ENCODE results near the gene PLXNA1. TPM values are rescaled to one million over a fixed set of nuclear protein-coding genes. Genes with fewer than 3 reads are reported as not detected.

Gene PLXNA1
- total and polyA plus RNA-seq, 9 of the 15 experiments (the other 6 are each of a cell fraction or from before 2014, with no cell fraction given) = 0.23 to 59.9 (median 16.8) TPM

DNA sequence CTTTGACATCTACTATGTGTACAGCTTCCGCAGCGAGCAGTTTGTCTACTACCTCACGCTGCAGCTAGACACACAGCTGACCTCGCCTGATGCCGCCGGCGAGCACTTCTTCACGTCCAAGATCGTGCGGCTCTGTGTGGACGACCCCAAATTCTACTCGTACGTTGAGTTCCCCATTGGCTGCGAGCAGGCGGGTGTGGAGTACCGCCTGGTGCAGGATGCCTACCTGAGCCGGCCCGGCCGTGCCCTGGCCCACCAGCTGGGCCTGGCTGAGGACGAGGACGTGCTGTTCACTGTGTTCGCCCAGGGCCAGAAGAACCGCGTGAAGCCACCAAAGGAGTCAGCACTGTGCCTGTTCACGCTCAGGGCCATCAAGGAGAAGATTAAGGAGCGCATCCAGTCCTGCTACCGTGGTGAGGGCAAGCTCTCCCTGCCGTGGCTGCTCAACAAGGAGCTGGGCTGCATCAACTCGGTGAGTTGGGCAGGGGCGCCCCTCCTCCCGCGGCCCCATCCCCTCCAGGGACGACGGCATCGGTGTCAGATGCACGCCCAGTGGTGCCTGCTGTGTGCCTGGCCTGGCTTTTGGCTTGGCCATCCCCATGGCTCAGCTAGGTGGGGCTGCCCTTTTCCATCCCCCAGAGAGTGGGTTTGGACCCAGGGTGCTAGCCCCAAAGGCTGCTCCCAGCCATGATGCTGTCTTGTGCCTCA is 6.6 kb downstream of the PLXNA1 start:
- Histone ChIP-seq H3K9ac (ENCODE audit: insufficient read depth in 1 of 2, low read depth in 2 of 2, low read length in 2 of 2) (no peak overlapping the region), H3K27ac (ENCODE audit: extremely low read depth, low read depth, low read length) (no peak overlapping the region), H3K4me1 (replicated peaks in 1 of 2; ENCODE audit: control insufficient read depth in 2 of 2, insufficient read depth in 2 of 2, low read length in 2 of 2) (peaks cover 15 to 58% of the 10 kb centered on the region in 2 experiments), H3K36me3 (ENCODE audit: control insufficient read depth, insufficient read depth, low read length) (peaks cover 64% of the 10 kb centered on the region; the same call in 2 of the 3 replicates), H3K4me2 (ENCODE audit: insufficient read depth, low read length) (no peak overlapping the region), H3K9me1 (ENCODE audit: control insufficient read depth, insufficient read depth, low read length) (peaks cover 20% of the 10 kb centered on the region), H3K27me3 (ENCODE audit: control insufficient read depth in 2 of 2, insufficient read depth in 2 of 2, low read length in 2 of 2) (no peaks in the 10 kb centered on the region), H4K20me1 (replicated peaks; ENCODE audit: control insufficient read depth, insufficient read depth, low read length) (peaks cover 53% of the 10 kb centered on the region), H2AFZ (ENCODE audit: low read depth, low read length) (no peak overlapping the region), H3K79me2 (ENCODE audit: control insufficient read depth, insufficient read depth, low read length) (peaks cover 84% of the 10 kb centered on the region), H3K9me3 (replicated peaks; ENCODE audit: control insufficient read depth, insufficient read depth, low read depth, low read length) (no peaks in the 10 kb centered on the region), H3K4me3 (no peak overlapping the region)
- POLR2A ChIA-PET = interaction anchor here (0.6 kb wide), 1 partner anchor 8 kb away, joined by 3 read pairs; no protein-coding TSS in a partner anchor
- 94% methylated on average over 9 of the region's 36 CpGs for WGBS (ENCODE audit: insufficient coverage, low coverage, missing lambda C conversion rate)
- intact Hi-C loops (cut with micrococcal nuclease) (loop anchor here (10.0 kb wide), 1 partner anchor 305 kb away; no protein-coding TSS in a partner anchor), in situ Hi-C loops (cut with MboI) (no loop called here)
- FAIRE-seq (no peak), DNase-seq (ENCODE audit: extremely low read depth in 1 of 4, low spot score in 3 of 4) (no peak), ATAC-seq (no peak)
- no TSS peak for BruUV-seq (replicated peaks)
- CTCF ChIA-PET (ENCODE audit: low intra/inter-chr PET ratio) = no interaction called here
- TF ChIP-seq ZBTB34 (CRISPR knock-in tag; IDR thresholded peaks at IDR 0.05) (no peak), ZNF830 (CRISPR knock-in tag; IDR thresholded peaks at IDR 0.05) (no peak), ZNF778 (CRISPR knock-in tag; IDR thresholded peaks at IDR 0.05) (no peak), ZBTB8A (IDR thresholded peaks at IDR 0.05; ENCODE audit: partially characterized antibody) (no peak), ZNF431 (CRISPR knock-in tag; IDR thresholded peaks at IDR 0.05) (no peak), ZC3H4 (CRISPR knock-in tag; IDR thresholded peaks at IDR 0.05; ENCODE audit: borderline replicate concordance) (no peak), ARNT (IDR thresholded peaks at IDR 0.05) (no peak), SUPT5H (IDR thresholded peaks at IDR 0.05) (no peak), ZNF174 (CRISPR knock-in tag; IDR thresholded peaks at IDR 0.05) (no peak), HDAC6 (IDR thresholded peaks at IDR 0.05; ENCODE audit: low read depth, low read length) (no peak), EGR1 (conservative IDR thresholded peaks at IDR 0.05) (no peak), CCAR2 (IDR thresholded peaks at IDR 0.05; ENCODE audit: low read depth, low read length) (no peak), SMARCA4 (IDR thresholded peaks at IDR 0.05) (no peak), STAG1 (CRISPR knock-in tag; IDR thresholded peaks at IDR 0.05; ENCODE audit: borderline replicate concordance) (no peak)
- TF ChIP-seq, protein P1, sequence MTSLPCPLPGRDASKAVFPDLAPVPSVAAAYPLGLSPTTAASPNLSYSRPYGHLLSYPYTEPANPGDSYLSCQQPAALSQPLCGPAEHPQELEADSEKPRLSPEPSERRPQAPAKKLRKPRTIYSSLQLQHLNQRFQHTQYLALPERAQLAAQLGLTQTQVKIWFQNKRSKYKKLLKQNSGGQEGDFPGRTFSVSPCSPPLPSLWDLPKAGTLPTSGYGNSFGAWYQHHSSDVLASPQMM (CRISPR knock-in tag; IDR thresholded peaks at IDR 0.05) = no peak
- TF ChIP-seq, protein P2, sequence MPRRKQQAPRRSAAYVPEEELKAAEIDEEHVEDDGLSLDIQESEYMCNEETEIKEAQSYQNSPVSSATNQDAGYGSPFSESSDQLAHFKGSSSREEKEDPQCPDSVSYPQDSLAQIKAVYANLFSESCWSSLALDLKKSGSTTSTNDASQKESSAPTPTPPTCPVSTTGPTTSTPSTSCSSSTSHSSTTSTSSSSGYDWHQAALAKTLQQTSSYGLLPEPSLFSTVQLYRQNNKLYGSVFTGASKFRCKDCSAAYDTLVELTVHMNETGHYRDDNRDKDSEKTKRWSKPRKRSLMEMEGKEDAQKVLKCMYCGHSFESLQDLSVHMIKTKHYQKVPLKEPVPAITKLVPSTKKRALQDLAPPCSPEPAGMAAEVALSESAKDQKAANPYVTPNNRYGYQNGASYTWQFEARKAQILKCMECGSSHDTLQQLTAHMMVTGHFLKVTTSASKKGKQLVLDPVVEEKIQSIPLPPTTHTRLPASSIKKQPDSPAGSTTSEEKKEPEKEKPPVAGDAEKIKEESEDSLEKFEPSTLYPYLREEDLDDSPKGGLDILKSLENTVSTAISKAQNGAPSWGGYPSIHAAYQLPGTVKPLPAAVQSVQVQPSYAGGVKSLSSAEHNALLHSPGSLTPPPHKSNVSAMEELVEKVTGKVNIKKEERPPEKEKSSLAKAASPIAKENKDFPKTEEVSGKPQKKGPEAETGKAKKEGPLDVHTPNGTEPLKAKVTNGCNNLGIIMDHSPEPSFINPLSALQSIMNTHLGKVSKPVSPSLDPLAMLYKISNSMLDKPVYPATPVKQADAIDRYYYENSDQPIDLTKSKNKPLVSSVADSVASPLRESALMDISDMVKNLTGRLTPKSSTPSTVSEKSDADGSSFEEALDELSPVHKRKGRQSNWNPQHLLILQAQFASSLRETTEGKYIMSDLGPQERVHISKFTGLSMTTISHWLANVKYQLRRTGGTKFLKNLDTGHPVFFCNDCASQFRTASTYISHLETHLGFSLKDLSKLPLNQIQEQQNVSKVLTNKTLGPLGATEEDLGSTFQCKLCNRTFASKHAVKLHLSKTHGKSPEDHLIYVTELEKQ (CRISPR knock-in tag; IDR thresholded peaks at IDR 0.05) = no peak
- TF ChIP-seq, protein P3, sequence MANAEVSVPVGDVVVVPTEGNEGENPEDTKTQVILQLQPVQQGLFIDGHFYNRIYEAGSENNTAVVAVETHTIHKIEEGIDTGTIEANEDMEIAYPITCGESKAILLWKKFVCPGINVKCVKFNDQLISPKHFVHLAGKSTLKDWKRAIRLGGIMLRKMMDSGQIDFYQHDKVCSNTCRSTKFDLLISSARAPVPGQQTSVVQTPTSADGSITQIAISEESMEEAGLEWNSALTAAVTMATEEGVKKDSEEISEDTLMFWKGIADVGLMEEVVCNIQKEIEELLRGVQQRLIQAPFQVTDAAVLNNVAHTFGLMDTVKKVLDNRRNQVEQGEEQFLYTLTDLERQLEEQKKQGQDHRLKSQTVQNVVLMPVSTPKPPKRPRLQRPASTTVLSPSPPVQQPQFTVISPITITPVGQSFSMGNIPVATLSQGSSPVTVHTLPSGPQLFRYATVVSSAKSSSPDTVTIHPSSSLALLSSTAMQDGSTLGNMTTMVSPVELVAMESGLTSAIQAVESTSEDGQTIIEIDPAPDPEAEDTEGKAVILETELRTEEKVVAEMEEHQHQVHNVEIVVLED (CRISPR knock-in tag; IDR thresholded peaks at IDR 0.05) = no peak

Data from K562 (cell line).